Mesothelial cell of epicardium (in vitro differentiated cells): ENCODE results near the gene HYLS1. TPM values are rescaled to one million over a fixed set of nuclear protein-coding genes. Genes with fewer than 3 reads are reported as not detected.

Source experiments
- DNase-seq, 2 experiments: peaks; one replicate each; pipeline ENCODE4 v3.0.0; 2021; ENCODE audit warnings: low spot score in 2 of 2; ENCODE audit not compliant: unreplicated experiment in 2 of 2
- H3K27ac Mint-ChIP-seq: 2 replicates; pipeline ENCODE4 v1.8.0; 2021; ENCODE audit warnings: mixed read lengths
- H3K27me3 Mint-ChIP-seq: 2 replicates; pipeline ENCODE4 v1.8.0; 2021; ENCODE audit warnings: low read depth, mixed read lengths
- H3K36me3 Mint-ChIP-seq: 2 replicates; pipeline ENCODE4 v1.8.0; 2021; ENCODE audit warnings: mixed read lengths
- H3K4me1 Mint-ChIP-seq: 2 replicates; pipeline ENCODE4 v1.8.0; 2021; ENCODE audit warnings: mixed read lengths
- H3K4me3 Mint-ChIP-seq: 2 replicates; pipeline ENCODE4 v1.8.0; 2021; ENCODE audit warnings: mild to moderate bottlenecking, moderate library complexity, mixed read lengths
- H3K9me3 Mint-ChIP-seq: 2 replicates; pipeline ENCODE4 v1.8.0; 2021; ENCODE audit warnings: mixed read lengths
- CTCF ChIP-seq: fragments of 200-600 bp; sonication (generic); IDR thresholded peaks from one replicate; pipeline ENCODE4 v1.5.0; 2021; ENCODE audit warnings: antibody characterized with exemption; ENCODE audit not compliant: unreplicated experiment
- total RNA-seq: library from RNA; stranded (reverse); gene quantifications from 3 replicates; pipeline ENCODE4 v1.2.1, GENCODE V29; 2021

HYLS1 gene
- total RNA-seq, 1 donor from 2014 or later: 5.8 TPM

- Mint-ChIP-seq H3K27ac (no peak overlapping the region), H3K27me3 (peaks cover 2% of the 10 kb centered on the region)
These were observed 56.3 kb downstream of the HYLS1 start for GRCh38 chr11:125943661-125944349.

GRCh38 chr11:125944350-125945010 is 57.0 kb downstream of the HYLS1 start:
- Mint-ChIP-seq H3K27ac (no peak overlapping the region), H3K4me3 (no peak overlapping the region), H3K27me3 (peaks cover 2% of the 10 kb centered on the region), H3K4me1 (peaks cover 14% of the 10 kb centered on the region), H3K9me3 (no peaks in the 10 kb centered on the region), H3K36me3 (no peaks in the 10 kb centered on the region)
- DNase-seq: no peak
- TF ChIP-seq CTCF: no peak

More at GRCh38 chr11:125943661-125944349, 56.3 kb downstream of the HYLS1 start:
- Mint-ChIP-seq H3K9me3 (no peaks in the 10 kb centered on the region), H3K36me3 (no peaks in the 10 kb centered on the region), H3K4me1 (peaks cover 18% of the 10 kb centered on the region), H3K4me3 (no peak overlapping the region)
- no peak for TF ChIP-seq CTCF
- no peak for DNase-seq

DNA sequence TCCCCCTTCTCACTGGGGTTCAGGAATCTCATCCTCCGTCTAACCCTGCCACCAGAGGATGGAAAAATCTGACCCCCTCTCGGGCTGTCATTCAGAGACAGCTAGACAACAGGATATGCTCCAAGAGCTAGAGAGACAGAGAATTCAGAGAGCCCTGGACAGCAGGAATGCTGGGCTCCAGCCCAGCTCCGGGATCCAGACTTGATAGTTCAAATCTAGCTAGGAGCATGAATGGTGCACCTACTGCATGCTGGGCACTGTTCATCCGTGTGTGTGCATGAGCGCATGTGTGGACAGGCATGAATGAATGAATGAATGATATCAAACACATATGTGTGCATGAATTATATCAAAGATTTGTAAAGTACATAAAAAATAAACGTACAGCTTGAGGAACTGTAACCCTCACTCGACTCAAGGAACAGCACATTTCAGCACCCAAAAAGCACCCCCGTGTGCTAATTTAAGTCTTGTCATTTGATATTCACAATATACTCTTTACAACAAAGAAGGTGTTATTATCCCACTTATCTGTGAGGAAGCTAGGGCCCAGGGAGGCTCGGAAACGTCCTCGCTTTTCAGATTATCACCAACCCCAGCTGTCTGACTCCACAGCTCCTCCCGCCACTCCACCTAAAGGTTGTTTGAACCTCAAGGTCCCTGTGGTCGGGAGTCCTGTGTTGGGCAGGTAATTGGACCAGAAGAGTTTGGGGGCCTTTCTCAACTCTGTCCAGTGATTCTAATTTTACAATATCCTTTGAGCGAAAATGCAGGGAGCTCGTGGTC is 57.7 kb downstream of the HYLS1 start:
- TF ChIP-seq CTCF: no peak
- Mint-ChIP-seq H3K27ac (no peak overlapping the region), H3K4me1 (peaks cover 16% of the 10 kb centered on the region), H3K36me3 (no peaks in the 10 kb centered on the region), H3K27me3 (peaks cover 2% of the 10 kb centered on the region), H3K4me3 (no peak overlapping the region), H3K9me3 (no peaks in the 10 kb centered on the region)
- DNase-seq: no peak

- no peak within 1 kb of the TSS for H3K4me3 Mint-ChIP-seq
These were observed 58.5 kb downstream of the HYLS1 start, which contains the start of gene VSIG10L2 for GRCh38 chr11:125945797-125946520. Gene VSIG10L2 (plus strand): TSS chr11:125946044. CDS start chr11:125946056, 12 bp downstream.

More at GRCh38 chr11:125945797-125946520, 58.5 kb downstream of the HYLS1 start, which contains the start of gene VSIG10L2:
- DNase-seq: no peak
- Mint-ChIP-seq H3K27me3 (peaks cover 2% of the 10 kb centered on the region), H3K9me3 (no peaks in the 10 kb centered on the region), H3K4me1 (peaks cover 18% of the 10 kb centered on the region), H3K27ac (no peak within 1 kb of the TSS), H3K36me3 (no peaks in the 10 kb centered on the region)
- TF ChIP-seq CTCF: no peak
